Neuronal stem cell (in vitro differentiated cells): ENCODE data around the gene RMND5B.

Experiments
- DNase-seq: peaks from one replicate; pipeline ENCODE4 v3.0.0-alpha.2; 2013; ENCODE audit warnings: low spot score
- H2AFZ ChIP-seq: one replicate; pipeline ENCODE4 v1.6.1; 2013; ENCODE audit warnings: mild to moderate bottlenecking, low read length, inconsistent platforms
- H2AK5ac ChIP-seq: 2 replicates; pipeline ENCODE4 v1.6.1; 2013; ENCODE audit warnings: low read depth, mild to moderate bottlenecking, inconsistent platforms, low read length, moderate library complexity, mixed read lengths
- H2BK120ac ChIP-seq: 2 replicates; pipeline ENCODE4 v1.6.1; 2013; ENCODE audit warnings: low read depth, mild to moderate bottlenecking, inconsistent platforms, low read length, moderate library complexity, mixed read lengths
- H2BK12ac ChIP-seq: one replicate; pipeline ENCODE4 v1.6.1; 2013; ENCODE audit warnings: low read length, inconsistent platforms
- H2BK15ac ChIP-seq: 2 replicates; pipeline ENCODE4 v1.6.1; 2013; ENCODE audit warnings: mild to moderate bottlenecking, low read length, inconsistent platforms, mixed read lengths
- H2BK5ac ChIP-seq: one replicate; pipeline ENCODE4 v1.6.1; 2013; ENCODE audit warnings: inconsistent platforms, mild to moderate bottlenecking, low read length, moderate library complexity
- H3K14ac ChIP-seq: one replicate; pipeline ENCODE4 v1.6.1; 2013; ENCODE audit warnings: low read length, inconsistent platforms
- H3K18ac ChIP-seq: 2 replicates; pipeline ENCODE4 v1.6.1; 2013; ENCODE audit warnings: low read length, inconsistent platforms
- H3K23ac ChIP-seq: 2 replicates; pipeline ENCODE4 v1.6.1; 2013; ENCODE audit warnings: low read depth, mild to moderate bottlenecking, mixed read lengths, low read length, inconsistent platforms; ENCODE audit not compliant: poor library complexity
- H3K27ac ChIP-seq: replicated peaks from 3 replicates; pipeline ENCODE4 v1.5.1; 2013; ENCODE audit warnings: low read length, inconsistent platforms
- H3K27me3 ChIP-seq, 3 experiments: 2 replicates each; pipeline ENCODE4 v1.6.1; 2013; ENCODE audit warnings: low read length in 3 of 3, mild to moderate bottlenecking in 2 of 3, inconsistent platforms in 1 of 3, low read depth in 1 of 3, mixed read lengths in 1 of 3, moderate library complexity in 1 of 3; ENCODE audit not compliant: control insufficient read depth in 3 of 3, insufficient read depth in 3 of 3
- H3K36me3 ChIP-seq, 2 donors: replicated peaks in 1 of 2; 2 replicates each; pipeline ENCODE4 v1.6.1; 2013; ENCODE audit warnings: low read length in 2 of 2; ENCODE audit not compliant: control insufficient read depth in 2 of 2, insufficient read depth in 2 of 2
- H3K4ac ChIP-seq: 2 replicates; pipeline ENCODE4 v1.6.1; 2013; ENCODE audit warnings: inconsistent platforms, mild to moderate bottlenecking, low read length, moderate library complexity
- H3K4me1 ChIP-seq, 2 donors: 1 replicate in 1 of 2; 2 replicates in 1 of 2; pipeline ENCODE4 v1.6.1; 2013; ENCODE audit warnings: low read length in 2 of 2, low read depth in 1 of 2; ENCODE audit not compliant: control insufficient read depth in 2 of 2, insufficient read depth in 1 of 2
- H3K4me2 ChIP-seq: one replicate; pipeline ENCODE4 v1.6.1; 2013; ENCODE audit warnings: mild to moderate bottlenecking, low read length, inconsistent platforms; ENCODE audit not compliant: insufficient read depth, poor library complexity, severe bottlenecking
- H3K4me3 ChIP-seq, 2 donors: 2 replicates each; pipeline ENCODE4 v1.5.1; 2013; ENCODE audit warnings: low read length in 2 of 2, mild to moderate bottlenecking in 2 of 2, inconsistent platforms in 1 of 2, moderate library complexity in 1 of 2
- H3K79me1 ChIP-seq: one replicate; pipeline ENCODE4 v1.6.1; 2013; ENCODE audit warnings: low read depth, mild to moderate bottlenecking, inconsistent platforms, low read length, moderate library complexity
- H3K9ac ChIP-seq: one replicate; pipeline ENCODE4 v1.6.1; 2013; ENCODE audit warnings: mild to moderate bottlenecking, low read depth, low read length, inconsistent platforms; ENCODE audit not compliant: poor library complexity
- H3K9me3 ChIP-seq, 2 donors: replicated peaks in 1 of 2; 2 replicates each; pipeline versions ENCODE3 to v1.6.1; 2013; ENCODE audit warnings: low read length in 2 of 2, mild to moderate bottlenecking in 2 of 2, inconsistent platforms in 1 of 2, low read depth in 1 of 2, mixed read lengths in 1 of 2, moderate library complexity in 1 of 2; ENCODE audit not compliant: control insufficient read depth in 2 of 2, insufficient read depth in 1 of 2
- H4K8ac ChIP-seq: one replicate; pipeline ENCODE4 v1.6.1; 2013; ENCODE audit warnings: low read depth, mild to moderate bottlenecking, inconsistent platforms, low read length, moderate library complexity
- H4K91ac ChIP-seq: one replicate; pipeline ENCODE4 v1.6.1; 2013; ENCODE audit warnings: low read length, low read depth, mild to moderate bottlenecking, inconsistent platforms; ENCODE audit not compliant: poor library complexity
- WGBS, 2 donors: extraction: QIAGEN DNeasy Blood & Tissue Kit; methylation state at CpG; one replicate each; pipeline ENCODE4 v1.1.7; 2013; ENCODE audit warnings: missing lambda C conversion rate in 2 of 2, mixed read lengths in 1 of 2; ENCODE audit not compliant: insufficient read length in 2 of 2, insufficient replicate concordance in 1 of 2; ENCODE audit errors: extremely low coverage in 2 of 2; 5-methylcytosine and 5-hydroxymethylcytosine counted together

The RMND5B gene

GRCh38 chr5:178176791-178177190 is 46.0 kb downstream of the RMND5B start:
- H2AK5ac ChIP-seq: no peak overlapping the region
- peaks cover 0 to 2% of the 10 kb centered on the region in 2 donors for H3K4me1 ChIP-seq
- no peak overlapping the region for H2BK12ac ChIP-seq
- H2BK15ac ChIP-seq: no peak overlapping the region
- H3K4me3 ChIP-seq: no peak overlapping the region
- no peak overlapping the region for H3K23ac ChIP-seq
- H3K27me3 ChIP-seq: no peaks in the 10 kb centered on the region
- H3K27ac ChIP-seq: no peak overlapping the region
- H3K9me3 ChIP-seq: peaks cover 0 to 2% of the 10 kb centered on the region in 2 donors
- H4K8ac ChIP-seq: no peak overlapping the region
- no peak overlapping the region for H2BK5ac ChIP-seq
- DNase-seq: no peak
- no peak overlapping the region for H3K4ac ChIP-seq
- no peaks in the 10 kb centered on the region for H3K79me1 ChIP-seq
- no peak overlapping the region for H2BK120ac ChIP-seq
- no peak overlapping the region for H3K9ac ChIP-seq
- no CpG with 5 or more reads among the region's 6 CpGs for WGBS, 2 donors
- no peak overlapping the region for H4K91ac ChIP-seq
- no peaks in the 10 kb centered on the region for H3K36me3 ChIP-seq
- no peak overlapping the region for H3K14ac ChIP-seq
- H2AFZ ChIP-seq: no peak overlapping the region
- no peak overlapping the region for H3K18ac ChIP-seq
- no peak overlapping the region for H3K4me2 ChIP-seq

- Histone ChIP-seq H3K4me2 (no peak overlapping the region), H3K18ac (no peak overlapping the region), H4K8ac (no peak overlapping the region), H2AFZ (no peak overlapping the region), H3K27me3 (no peaks in the 10 kb centered on the region), H3K4ac (no peak overlapping the region), H2BK120ac (no peak overlapping the region), H4K91ac (no peak overlapping the region), H2BK15ac (no peak overlapping the region), H3K23ac (no peak overlapping the region), H3K9ac (no peak overlapping the region), H3K4me1 (peaks cover 0 to 4% of the 10 kb centered on the region in 2 donors), H2AK5ac (no peak overlapping the region), H2BK12ac (no peak overlapping the region), H3K27ac (no peak overlapping the region), H3K4me3 (no peak overlapping the region), H3K36me3 (no peaks in the 10 kb centered on the region), H3K9me3 (peaks cover 0 to 2% of the 10 kb centered on the region in 2 donors), H3K79me1 (no peaks in the 10 kb centered on the region), H2BK5ac (no peak overlapping the region), H3K14ac (no peak overlapping the region)
- no CpG with 5 or more reads among the region's 8 CpGs for WGBS, 2 donors
- no peak for DNase-seq
These were observed 46.8 kb downstream of the RMND5B start for GRCh38 chr5:178177569-178177968.

GRCh38 chr5:178180141-178180863 is 49.5 kb downstream of the RMND5B start:
- no peak overlapping the region for H2BK120ac ChIP-seq
- no peak overlapping the region for H3K14ac ChIP-seq
- no peak overlapping the region for H4K8ac ChIP-seq
- no peak overlapping the region for H2BK15ac ChIP-seq
- no peak for DNase-seq
- peaks cover 0 to 4% of the 10 kb centered on the region in 2 donors for H3K4me1 ChIP-seq
- no peak overlapping the region for H3K9ac ChIP-seq
- no peak overlapping the region for H4K91ac ChIP-seq
- no peak overlapping the region for H2BK5ac ChIP-seq
- H2BK12ac ChIP-seq: no peak overlapping the region
- H2AK5ac ChIP-seq: no peak overlapping the region
- no CpG with 5 or more reads among the region's 9 CpGs for WGBS, 2 donors
- no peak overlapping the region for H3K23ac ChIP-seq
- H3K36me3 ChIP-seq: no peaks in the 10 kb centered on the region
- H3K18ac ChIP-seq: no peak overlapping the region
- no peaks in the 10 kb centered on the region for H3K27me3 ChIP-seq
- H3K27ac ChIP-seq: no peak overlapping the region
- H3K4me2 ChIP-seq: no peak overlapping the region
- H2AFZ ChIP-seq: no peak overlapping the region
- H3K4me3 ChIP-seq: no peak overlapping the region
- no peaks in the 10 kb centered on the region for H3K79me1 ChIP-seq
- peaks cover 0 to 2% of the 10 kb centered on the region in 2 donors for H3K9me3 ChIP-seq
- no peak overlapping the region for H3K4ac ChIP-seq

GRCh38 chr5:178182158-178182876 is 51.5 kb downstream of the RMND5B start:
- Histone ChIP-seq H4K8ac (no peak overlapping the region), H2AFZ (no peak overlapping the region), H2BK120ac (no peak overlapping the region), H2BK15ac (no peak overlapping the region), H3K14ac (no peak overlapping the region), H3K9me3 (peaks cover 0 to 2% of the 10 kb centered on the region in 2 donors), H3K27ac (no peak overlapping the region), H3K9ac (no peak overlapping the region), H3K4me1 (peaks cover 0 to 4% of the 10 kb centered on the region in 2 donors), H3K79me1 (no peaks in the 10 kb centered on the region), H3K23ac (no peak overlapping the region), H2AK5ac (no peak overlapping the region), H3K18ac (no peak overlapping the region), H3K4ac (no peak overlapping the region), H3K36me3 (no peaks in the 10 kb centered on the region), H3K27me3 (peaks cover 0 to 3% (median 0%) of the 10 kb centered on the region in 3 experiments), H3K4me3 (no peak overlapping the region), H3K4me2 (no peak overlapping the region), H4K91ac (no peak overlapping the region), H2BK12ac (no peak overlapping the region), H2BK5ac (no peak overlapping the region)
- no peak for DNase-seq
- WGBS, 2 donors: no CpG with 5 or more reads among the region's 4 CpGs
